SK-N-DZ (cell line): ENCODE measurements around the gene SLC9A3.

Experiments used
- DNase-seq: peaks from one replicate; pipeline ENCODE4 v3.0.0-alpha.2; 2015; ENCODE audit warnings: low spot score

The SLC9A3 gene

DNA sequence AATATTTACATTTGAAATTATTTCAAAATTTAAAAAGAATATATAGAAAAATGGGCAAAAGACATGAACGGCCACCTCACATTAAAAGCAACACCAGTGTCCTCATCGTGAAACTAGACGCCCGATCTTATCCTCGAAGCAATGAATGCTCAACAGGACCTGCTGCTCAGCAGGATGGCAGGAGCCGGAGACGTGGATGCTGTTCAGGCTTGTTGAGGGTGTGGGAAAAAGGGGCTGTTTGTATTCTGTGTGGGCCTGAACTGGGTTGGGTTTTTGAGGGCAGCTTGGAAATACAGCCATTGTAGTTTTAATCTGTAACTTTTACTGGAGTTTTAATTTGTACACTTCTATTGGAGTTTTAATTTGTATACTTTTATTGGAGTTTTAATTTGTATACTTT lies 60.9 kb downstream of the SLC9A3 start:
- no peak for DNase-seq

DNA sequence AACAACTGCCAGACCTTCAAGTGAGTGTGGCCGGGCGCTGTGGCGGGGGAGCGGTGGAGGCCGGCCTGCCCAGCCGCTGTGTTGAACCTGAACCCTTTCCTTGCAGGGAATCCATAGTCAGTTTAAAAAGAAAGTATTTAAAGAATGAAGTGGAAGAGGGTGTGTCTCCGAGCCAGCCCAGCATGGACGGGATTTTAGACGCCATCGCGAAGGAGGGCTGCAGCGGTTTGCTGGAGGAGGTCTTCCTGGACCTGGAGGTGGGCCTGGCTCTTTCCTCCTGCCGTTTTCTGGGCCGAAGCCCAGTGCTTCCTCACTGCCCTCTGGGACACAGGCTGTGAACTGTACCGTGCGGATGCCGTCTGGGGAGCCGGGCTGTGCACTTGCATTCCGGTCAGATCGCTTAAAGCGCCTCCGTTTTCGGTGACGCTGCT lies 62.2 kb downstream of the SLC9A3 start:
- no peak for DNase-seq

DNA sequence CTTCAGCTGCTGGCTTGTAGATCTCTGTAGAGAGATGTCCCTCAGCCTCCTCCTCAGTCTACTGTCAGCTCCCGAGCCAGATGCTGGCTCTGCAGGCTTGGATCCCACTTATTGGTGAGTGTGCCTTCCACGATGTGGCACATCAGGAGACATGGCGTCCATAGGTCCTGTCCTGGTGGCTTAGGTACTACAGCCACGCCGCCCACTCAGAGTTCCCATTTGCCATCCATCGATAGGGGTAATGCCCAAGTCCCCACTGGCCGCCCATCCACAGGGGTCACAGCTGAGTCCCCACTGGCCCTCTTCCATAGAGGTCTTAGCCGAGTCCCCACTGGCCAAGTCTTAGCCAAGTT lies 64.0 kb downstream of the SLC9A3 start:
- no peak for DNase-seq

DNA sequence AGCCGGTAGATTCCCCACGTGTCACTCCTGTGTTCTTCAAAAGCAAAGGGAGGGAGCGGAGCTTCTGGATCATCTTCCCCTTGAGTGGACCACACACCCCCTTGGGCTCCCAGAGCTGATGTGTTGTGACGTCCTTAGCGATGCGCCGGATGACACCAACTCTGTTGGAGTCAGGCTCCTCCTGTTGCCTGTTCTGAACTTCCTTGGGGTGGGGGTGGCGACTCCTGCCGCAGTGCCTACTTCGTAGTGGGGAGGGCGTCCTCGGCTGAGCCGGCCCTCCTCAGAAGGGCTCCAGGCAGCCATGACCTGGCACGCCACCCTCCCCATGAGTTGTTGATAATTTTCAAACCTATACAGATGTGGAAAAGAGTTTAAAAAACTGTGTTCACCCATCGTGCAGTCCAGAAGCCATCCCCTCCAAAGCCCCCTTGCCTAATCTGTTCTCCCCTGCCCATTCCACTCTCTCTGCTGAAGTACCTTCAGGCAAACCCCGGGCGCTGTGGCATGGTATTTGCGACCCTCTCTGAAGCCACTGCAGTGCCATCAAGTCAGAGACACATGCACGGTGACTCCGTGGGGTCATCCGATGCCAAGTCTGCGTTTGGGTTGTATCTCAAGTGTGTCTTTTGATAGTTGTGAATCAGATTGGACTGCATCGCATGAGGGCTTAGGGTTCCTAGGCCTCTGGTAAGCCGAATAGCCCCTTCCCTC lies 64.5 kb downstream of the SLC9A3 start:
- no peak for DNase-seq

DNA sequence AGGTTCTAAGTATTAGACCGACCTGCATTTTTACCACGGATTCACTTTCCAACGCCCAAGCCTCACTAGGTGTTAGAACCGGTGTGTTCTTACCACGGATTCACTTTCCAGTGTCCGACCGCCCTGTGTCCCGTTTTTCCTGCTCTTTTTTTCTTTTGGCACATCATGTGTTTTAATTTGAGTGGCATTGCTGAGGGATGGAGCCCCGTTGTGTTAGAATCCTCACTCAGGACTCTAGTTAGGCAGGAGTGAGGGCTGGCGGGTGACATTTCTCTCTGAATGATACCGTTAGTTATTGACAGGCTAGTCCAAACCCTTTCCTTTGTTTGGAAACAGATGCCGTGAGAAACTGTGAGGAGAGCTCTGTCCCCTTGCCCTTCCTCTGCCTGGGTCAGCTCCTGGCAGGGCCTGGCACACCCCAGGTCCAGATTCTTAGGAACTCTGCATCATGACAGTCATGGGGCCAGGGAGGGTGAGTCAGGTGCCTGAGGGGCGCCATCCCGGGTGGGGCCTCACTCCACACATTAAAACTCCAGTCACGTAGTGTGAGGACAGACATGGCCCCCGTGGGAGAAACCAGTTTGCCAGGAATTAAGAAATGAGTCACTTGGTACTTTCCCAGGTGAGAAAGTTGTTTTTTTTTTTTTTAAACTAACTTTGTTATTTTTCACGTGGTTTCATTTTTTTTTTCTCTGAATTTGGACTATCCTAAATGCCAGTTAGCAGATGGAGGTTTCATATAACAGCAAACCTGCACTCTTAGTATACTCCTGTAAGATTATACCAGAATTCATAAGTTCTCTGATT lies 65.5 kb downstream of the SLC9A3 start:
- DNase-seq = no peak

DNA sequence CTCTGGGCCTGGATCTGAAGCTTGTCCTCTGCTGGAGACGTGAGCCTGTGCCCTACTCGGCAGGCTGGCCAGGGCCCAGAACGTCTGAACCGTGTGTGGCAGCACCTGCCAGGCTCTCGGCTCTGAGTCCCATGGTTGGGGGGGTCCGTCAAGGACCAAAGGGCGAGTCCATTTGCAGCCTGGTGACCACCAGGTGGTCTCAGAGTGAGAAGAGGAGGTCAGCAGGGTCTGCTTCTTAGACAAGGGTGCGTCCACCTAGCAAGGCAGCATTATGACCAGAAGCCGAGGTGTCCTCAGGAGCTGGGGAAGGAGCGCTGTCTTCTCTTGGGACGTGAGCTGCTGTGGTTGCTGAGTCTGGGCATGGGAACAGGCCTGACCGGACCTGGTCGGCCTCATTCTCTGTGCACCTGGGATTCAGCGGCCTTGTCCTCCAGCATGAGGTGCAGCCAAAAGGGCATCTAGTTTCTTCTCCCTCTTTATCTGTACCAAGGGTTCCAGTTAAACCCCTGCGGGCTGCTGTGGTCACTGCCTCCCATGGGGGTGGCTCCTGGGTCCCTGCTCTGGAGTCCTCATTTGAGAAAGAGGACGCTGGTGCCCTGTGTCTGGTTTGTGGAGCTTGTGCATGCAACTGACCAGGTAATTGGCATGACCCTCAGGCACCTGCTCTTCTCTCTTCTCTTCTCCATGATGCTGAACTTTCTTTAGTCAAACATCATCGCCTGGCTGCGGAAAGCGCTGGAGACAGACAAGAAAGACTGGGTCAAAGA lies 66.9 kb downstream of the SLC9A3 start:
- DNase-seq = no peak

DNA sequence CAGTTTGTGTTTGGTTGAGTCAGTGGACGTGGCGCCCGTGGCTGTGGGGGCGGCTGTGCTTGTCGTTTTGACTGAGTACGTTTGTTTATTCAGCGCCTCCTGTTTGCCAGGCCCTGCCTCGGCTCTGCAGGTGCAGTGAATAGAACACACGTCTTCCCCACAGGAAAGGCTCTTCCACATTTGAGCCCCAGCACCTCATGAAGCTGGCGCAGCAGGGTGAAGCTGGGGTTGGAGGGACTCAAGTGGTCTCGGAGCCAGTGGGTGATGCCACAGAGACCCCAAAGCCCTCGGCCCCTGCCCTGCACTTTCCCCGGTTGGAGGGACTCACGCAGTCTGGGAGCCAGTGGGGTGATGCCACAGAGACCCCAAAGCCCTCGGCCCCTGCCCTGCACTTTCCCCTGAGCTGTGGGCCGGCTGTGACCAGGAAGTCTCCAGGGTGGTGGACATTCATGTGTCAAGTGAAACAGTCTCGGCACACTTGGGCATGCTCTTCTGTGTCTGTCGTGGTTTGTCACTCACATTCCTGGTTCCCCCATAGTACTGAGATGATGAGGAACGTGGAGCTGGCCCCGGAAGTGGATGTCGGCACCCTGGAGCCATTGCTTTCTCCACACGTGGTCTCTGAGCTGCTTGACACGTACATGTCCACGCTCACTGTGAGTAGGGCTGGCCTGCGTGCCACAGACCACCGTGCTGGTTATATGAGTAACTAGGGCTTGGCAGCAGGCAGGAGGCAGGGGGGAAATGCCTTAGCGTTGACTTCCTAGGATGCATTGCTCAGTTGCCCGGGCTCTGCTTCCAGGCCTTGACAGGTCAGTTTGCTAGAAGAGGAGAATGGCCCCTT lies 67.7 kb downstream of the SLC9A3 start:
- DNase-seq = no peak

DNA sequence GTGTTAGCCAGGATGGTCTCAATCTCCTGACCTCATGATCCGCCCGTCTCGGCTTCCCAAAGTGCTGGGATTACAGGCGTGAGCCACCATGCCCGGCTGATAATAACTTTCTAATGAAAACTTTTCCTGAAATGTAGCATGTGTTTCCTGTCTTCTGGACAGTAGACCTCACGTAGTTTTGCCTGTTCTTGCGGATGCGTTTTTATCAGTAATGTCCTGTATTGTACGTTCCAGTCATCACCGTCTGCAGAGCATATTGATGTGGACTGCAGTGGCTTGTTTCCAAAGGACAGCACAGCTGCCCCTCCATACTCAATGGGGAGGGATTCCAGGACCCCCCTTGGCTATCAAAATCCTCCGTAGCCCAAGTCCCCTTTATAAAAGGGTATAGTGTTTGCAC lies 68.4 kb downstream of the SLC9A3 start:
- DNase-seq = no peak

DNA sequence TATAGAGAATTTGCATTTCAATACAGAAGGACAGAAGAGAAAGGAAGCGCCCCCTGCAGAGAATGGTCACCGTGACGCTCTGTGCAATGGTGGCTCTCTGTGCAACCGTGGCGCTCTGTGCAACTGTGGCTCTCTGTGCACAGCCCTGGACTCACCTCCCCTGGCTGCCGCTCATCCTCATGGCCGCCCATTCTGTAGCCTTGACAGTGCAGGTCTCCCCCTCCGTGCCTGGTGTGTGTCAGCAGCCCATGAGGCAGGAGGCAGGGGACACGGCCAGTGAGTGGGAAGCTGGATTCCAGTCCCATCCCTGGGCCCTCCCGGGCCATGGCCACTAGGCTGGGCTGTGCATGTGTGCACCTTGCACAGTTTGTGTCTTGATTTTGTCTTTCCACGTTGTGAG lies 69.3 kb downstream of the SLC9A3 start:
- no peak for DNase-seq

DNA sequence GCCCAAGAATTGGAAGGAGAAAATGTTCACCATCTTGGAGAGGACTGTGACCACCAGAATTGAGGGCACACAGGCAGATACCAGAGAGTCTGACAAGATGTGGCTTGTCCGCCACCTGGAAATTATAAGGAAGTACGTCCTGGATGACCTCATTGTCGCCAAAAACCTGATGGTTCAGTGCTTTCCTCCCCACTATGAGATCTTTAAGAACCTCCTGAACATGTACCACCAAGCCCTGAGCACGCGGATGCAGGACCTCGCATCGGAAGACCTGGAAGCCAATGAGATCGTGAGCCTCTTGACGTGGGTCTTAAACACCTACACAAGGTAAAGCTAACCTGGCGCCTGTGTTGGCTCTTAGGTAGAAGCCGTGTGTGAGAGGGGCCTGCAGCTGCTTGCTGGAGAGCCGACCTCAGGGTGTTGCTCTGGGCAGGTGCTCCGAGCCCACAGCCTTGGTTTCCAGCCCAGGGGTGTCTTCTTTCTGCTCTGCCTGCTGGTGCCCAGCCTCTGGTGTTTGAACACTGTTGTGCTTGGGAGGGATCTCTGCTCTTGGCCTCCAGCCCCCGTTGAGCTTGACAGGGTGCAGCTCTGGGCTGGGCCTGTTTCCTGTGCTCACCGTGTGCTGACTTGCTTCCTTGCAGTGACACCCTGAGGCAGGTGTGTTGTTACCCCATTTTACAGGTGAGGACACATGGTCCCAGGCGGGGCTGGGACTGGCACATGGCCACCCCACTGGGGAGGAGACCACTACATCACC lies 70.3 kb downstream of the SLC9A3 start:
- DNase-seq = no peak

DNA sequence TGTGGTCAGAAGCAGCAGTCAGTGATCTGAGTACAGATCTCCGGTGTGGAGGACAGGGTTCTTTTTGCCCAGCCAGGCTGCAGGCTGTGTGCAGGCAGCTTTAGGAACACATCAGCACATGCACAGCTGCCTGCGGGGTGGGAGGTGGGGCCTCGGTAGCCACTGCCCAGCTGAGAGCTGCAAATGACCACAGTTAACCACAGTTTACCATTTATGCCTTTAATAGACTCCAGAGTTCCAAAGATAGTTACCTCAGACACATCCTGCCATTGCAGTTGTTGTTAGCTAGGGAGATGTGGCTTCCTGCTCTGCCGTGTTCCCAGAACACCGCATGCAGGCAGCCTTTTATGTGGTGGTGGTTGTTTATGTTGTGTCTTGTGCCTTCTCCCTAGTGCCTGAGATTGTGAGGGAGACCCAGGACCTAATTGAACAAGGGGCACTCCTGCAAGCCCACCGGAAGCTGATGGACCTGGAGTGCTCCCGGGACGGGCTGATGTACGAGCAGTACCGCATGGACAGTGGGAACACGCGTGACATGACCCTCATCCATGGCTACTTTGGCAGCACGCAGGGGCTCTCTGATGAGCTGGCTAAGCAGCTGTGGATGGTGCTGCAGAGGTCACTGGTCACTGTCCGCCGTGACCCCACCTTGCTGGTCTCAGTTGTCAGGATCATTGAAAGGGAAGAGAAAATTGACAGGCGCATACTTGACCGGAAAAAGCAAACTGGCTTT lies 71.1 kb downstream of the SLC9A3 start:
- DNase-seq = no peak

DNA sequence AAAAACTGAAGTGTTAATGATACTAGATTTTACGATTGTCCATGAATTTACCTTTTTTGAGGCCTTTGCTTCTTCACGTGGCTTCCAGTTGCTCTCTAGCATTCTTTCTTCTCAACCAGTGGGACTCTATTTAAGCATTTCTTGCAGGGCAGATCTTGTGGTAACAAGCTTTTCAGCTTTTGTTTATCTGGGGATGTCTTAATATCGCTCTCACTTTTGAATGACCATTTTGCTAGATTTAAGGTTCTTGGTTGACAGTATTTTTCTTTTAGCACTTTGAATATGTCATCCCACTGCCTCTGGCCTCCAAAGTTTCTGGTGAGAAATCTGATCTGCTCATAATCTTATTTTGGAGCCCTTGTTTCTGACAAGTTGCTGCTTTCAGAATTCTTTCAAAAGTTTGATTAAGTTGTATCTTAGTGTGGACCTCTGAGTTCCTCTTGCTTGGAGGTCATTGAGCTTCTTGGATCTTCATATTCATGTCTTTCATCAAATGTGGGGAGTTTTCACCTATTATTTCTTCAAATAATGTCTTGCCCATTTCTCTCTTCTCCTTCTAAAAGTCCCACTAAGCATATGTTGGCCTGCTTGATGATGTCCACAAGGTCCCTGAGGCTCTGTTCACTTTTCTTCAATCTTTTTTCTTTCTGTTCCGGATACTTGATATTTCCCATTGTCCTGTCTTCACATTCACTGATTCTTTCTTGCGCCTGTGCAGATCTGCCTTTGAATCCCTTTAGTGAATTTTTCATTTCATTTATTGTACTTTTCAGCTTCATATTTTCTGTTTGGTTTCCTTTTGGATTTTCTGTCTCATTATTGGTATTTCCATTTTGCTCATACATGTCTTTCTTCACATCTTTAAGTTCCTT lies 72.4 kb downstream of the SLC9A3 start:
- DNase-seq = no peak

DNA sequence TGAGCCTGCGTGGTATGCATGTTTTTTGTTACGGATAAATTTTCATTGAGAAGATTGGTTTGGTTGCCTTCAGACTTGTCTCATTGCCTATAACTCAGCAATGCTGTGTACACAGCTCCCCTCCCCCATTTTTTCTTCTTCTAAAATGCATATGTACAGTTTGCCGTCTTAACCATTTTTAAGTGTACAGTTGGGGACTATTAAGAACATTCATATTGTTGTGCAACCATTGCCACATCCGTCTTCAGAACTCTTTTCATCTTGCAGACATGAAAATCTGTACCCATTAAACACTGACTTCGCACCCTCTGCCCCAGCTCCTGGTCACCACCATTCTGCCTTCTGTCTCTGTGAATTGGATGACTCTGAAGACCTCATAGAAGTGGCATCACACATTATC lies 75.1 kb downstream of the SLC9A3 start:
- no peak for DNase-seq

DNA sequence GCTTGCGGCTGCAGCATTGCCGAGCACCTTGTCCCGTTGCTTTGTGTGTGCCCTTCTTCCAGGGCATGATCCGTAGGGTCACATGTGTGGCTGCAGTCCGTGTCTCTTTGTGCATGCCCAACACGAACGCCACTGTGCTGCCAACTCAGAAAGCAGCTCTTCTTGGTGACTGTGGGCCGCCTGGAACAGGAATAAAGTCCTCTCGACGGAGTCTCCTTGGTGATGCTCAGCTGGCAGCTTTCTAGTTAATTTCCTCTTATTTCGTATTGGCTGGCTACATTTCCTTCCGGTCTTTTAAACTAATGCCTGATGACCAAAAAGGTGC lies 75.5 kb downstream of the SLC9A3 start:
- DNase-seq = no peak

DNA sequence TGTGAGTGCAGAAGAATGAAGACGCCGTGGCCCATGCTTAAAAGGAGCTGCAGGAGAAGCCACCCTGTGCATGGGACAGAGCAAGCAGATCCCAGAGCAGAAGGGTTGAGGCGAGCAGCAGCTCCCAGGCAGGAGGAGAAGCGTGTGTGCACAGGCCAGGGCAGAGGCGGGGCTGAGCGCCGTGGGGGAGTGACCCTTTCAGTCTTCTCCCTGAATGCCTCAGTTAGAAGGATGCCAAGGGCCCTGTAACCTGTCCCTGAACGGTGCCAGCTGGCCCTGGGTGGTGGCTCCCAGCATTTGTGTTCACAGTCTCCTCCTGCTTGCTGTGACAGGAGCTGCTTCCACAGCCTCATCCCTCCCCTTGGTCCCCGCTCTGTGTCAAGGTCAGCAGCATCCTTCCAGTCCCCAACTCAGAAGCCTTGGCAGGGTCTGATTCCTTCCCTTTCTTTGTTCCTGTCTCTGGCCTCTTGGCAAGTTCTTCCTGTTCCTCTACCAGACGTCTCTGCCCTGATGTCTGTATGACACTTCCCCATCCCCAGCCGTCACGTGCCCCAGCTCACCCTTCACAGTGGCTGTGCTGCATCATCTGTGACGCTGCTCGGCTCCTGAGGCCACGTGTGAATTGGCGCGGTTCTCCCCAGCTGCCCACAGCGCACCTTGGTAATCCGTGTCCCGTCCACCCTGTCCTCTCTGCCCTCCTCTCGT lies 76.0 kb downstream of the SLC9A3 start:
- no peak for DNase-seq

DNA sequence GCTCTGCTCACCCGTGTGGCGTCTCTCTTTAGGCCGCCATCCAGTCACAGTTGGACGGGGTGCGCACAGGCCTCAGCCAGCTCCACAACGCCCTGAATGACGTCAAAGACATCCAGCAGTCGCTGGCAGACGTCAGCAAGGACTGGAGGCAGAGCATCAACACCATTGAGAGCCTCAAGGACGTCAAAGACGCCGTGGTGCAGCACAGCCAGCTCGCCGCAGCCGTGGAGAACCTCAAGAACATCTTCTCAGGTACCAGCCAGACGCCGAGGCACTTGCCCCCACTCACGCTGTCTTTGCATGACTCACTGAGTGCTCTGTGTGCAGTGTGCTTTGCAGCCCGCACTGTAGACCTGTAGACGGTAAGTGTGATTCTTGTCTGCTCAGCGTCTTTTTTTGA lies 76.7 kb downstream of the SLC9A3 start:
- no peak for DNase-seq

DNA sequence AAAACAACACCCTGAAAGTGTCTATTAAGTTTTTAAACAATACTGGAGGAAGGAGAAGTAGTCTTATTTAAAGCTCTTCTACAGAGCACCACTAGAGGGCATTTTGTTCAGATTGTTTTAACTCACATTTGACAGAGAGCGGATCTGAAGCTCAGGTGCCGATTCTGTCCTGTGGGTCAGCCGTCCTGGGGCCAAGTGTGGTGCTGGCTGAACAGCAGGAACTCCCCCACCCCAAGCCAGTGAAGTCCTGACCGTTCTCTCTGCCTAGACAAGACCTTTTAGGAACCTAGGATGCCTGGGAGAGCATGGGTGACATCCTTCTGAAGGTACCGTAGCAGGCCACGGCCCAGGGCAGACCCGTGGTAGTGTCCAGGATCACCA lies 77.4 kb downstream of the SLC9A3 start:
- no peak for DNase-seq

DNA sequence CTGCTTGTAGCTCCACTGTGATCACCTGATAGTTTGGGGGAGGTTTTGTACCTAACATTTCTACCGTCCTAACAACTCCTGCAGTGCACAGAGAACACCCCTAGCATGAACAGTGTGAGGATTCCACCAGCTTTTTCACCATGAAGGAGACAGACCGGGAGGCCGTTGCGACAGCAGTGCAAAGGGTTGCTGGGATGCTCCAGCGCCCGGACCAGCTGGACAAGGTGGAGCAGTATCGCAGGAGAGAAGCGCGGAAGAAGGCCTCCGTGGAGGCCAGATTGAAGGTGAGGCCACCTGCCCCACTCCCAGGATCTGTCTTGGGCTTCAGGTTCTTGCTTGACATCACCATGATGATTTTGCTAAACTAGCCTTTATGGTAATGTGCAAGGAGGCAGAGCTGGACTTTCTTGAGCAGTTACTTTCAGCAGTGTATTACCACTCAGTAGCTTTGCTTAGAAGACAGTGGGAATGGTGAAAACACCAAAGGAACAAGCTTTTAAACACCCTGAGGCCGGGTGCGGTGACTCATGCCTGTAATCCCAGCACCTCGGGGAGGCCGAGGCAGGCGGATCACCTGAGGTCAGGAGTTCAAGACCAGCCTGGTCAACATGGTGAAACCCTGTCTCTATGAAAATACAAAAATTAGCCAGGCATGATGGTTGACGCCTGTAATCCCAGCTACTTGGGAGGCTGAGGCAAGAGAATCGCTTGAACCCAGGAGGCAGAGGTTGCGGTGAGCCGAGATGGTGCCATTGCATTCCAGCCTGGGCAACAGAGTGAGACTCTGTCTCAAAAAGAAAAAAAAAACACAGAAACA lies 78.0 kb downstream of the SLC9A3 start:
- no peak for DNase-seq
